ENCODE measurements around the gene SLC24A4. TPM values are rescaled to one million over a fixed set of nuclear protein-coding genes. Genes with fewer than 3 reads are reported as not detected.

SLC24A4 gene
- total RNA-seq, 2 experiments from 2014 or later: not detected

GRCh38 chr14:92482621-92483319 is 159.8 kb downstream of the SLC24A4 start:
- H3K4me3 Mint-ChIP-seq: no peak overlapping the region
- POLR2A ChIA-PET: no interaction called here
- no peak for TF ChIP-seq CTCF (IDR thresholded peaks at IDR 0.05)
- peaks cover 4% of the 10 kb centered on the region for H3K4me1 Mint-ChIP-seq (ENCODE audit: low read depth)
- no peak overlapping the region for H3K27ac Mint-ChIP-seq
- H3K36me3 Mint-ChIP-seq (ENCODE audit: low read depth): no peaks in the 10 kb centered on the region
- CTCF ChIA-PET: no interaction called here
- intact Hi-C loops (cut with micrococcal nuclease): no loop called here
- H3K9me3 Mint-ChIP-seq: peaks cover 3% of the 10 kb centered on the region
- H3K27me3 Mint-ChIP-seq: no peaks in the 10 kb centered on the region
- no peak for ATAC-seq
- DNase-seq: no peak

- no peak for TF ChIP-seq CTCF (IDR thresholded peaks at IDR 0.05)
- no peak for ATAC-seq
- Mint-ChIP-seq H3K27me3 (no peaks in the 10 kb centered on the region), H3K36me3 (ENCODE audit: low read depth) (no peaks in the 10 kb centered on the region), H3K4me3 (no peak overlapping the region), H3K27ac (no peak overlapping the region), H3K4me1 (ENCODE audit: low read depth) (peaks cover 4% of the 10 kb centered on the region), H3K9me3 (no peaks in the 10 kb centered on the region)
- intact Hi-C loops (cut with micrococcal nuclease): no loop called here
- ChIA-PET CTCF (interaction anchor here (1.2 kb wide), 1 partner anchor 10 kb away, joined by 3 read pairs; no protein-coding TSS in a partner anchor), POLR2A (no interaction called here)
- no peak for DNase-seq
Measured at GRCh38 chr14:92484132-92484823, 161.3 kb downstream of the SLC24A4 start.

- H3K9me3 Mint-ChIP-seq: no peaks in the 10 kb centered on the region
- H3K4me3 Mint-ChIP-seq: no peak overlapping the region
- ATAC-seq (no peak), DNase-seq (no peak)
- no peaks in the 10 kb centered on the region for H3K27me3 Mint-ChIP-seq
- no peak overlapping the region for H3K27ac Mint-ChIP-seq
- TF ChIP-seq CTCF (IDR thresholded peaks at IDR 0.05): no peak
- intact Hi-C loops (cut with micrococcal nuclease): no loop called here
- ChIA-PET POLR2A (no interaction called here), CTCF (no interaction called here)
- H3K4me1 Mint-ChIP-seq (ENCODE audit: low read depth): peaks cover 4% of the 10 kb centered on the region
- no peaks in the 10 kb centered on the region for H3K36me3 Mint-ChIP-seq (ENCODE audit: low read depth)
Measured at GRCh38 chr14:92486881-92487280, 163.9 kb downstream of the SLC24A4 start.

GRCh38 chr14:92487513-92488133 is 164.7 kb downstream of the SLC24A4 start:
- ChIA-PET CTCF (no interaction called here), POLR2A (no interaction called here)

More at GRCh38 chr14:92487513-92488133, 164.7 kb downstream of the SLC24A4 start:
- Mint-ChIP-seq H3K27ac (no peak overlapping the region), H3K4me1 (ENCODE audit: low read depth) (peaks cover 4% of the 10 kb centered on the region), H3K4me3 (no peak overlapping the region), H3K27me3 (no peaks in the 10 kb centered on the region), H3K9me3 (no peaks in the 10 kb centered on the region), H3K36me3 (ENCODE audit: low read depth) (no peaks in the 10 kb centered on the region)
- DNase-seq: no peak
- ATAC-seq: no peak
- no peak for TF ChIP-seq CTCF (IDR thresholded peaks at IDR 0.05)
- intact Hi-C loops (cut with micrococcal nuclease): no loop called here
